ENCODE results near the gene FTSJ3. TPM values are rescaled to one million over a fixed set of nuclear protein-coding genes. Genes with fewer than 3 reads are reported as not detected.

FTSJ3 gene
- total and polyA plus RNA-seq, 4 donors = 10.5 to 31.1 (median 19.2) TPM

- no peak overlapping the region for H3K9ac ChIP-seq (ENCODE audit: low read depth in 1 of 2, low read length in 2 of 2)
- no peak overlapping the region for H3K27ac ChIP-seq (ENCODE audit: low read depth in 1 of 2, low read length in 2 of 2)
- WGBS = 88% methylated on average over 15 of the region's 15 CpGs
- H3K36me3 ChIP-seq (ENCODE audit: control insufficient read depth in 4 of 4, insufficient read depth in 3 of 4, low read depth in 1 of 4, low read length in 3 of 4) = peaks cover 27 to 59% (median 53%) of the 10 kb centered on the region in 4 donors
- no peak overlapping the region for H3K4me3 ChIP-seq (ENCODE audit: low read depth in 1 of 3, low read length in 3 of 3)
- no peaks in the 10 kb centered on the region for H3K9me3 ChIP-seq (ENCODE audit: control insufficient read depth in 4 of 4, low read length in 3 of 4)
- no peak for DNase-seq (ENCODE audit: low spot score)
- TF ChIP-seq CTCF (IDR thresholded peaks at IDR 0.05; ENCODE audit: low read depth, low read length, missing input control) (no peak), REST (IDR thresholded peaks at IDR 0.05) (no peak), HNF4G (IDR thresholded peaks at IDR 0.05) (no peak), SP1 (IDR thresholded peaks at IDR 0.05) (no peak), ZBTB33 (IDR thresholded peaks at IDR 0.05) (no peak), RXRA (IDR thresholded peaks at IDR 0.05) (no peak), ATF3 (IDR thresholded peaks at IDR 0.05) (no peak), MAX (IDR thresholded peaks at IDR 0.05) (no peak), EGR1 (IDR thresholded peaks at IDR 0.05; ENCODE audit: low read depth in 2 of 2) (no peak), TAF1 (conservative IDR thresholded peaks at IDR 0.05) (no peak), HNF4A (conservative IDR thresholded peaks at IDR 0.05) (no peak), FOXA1 (IDR thresholded peaks at IDR 0.05) (no peak), NR2F2 (IDR thresholded peaks at IDR 0.05) (no peak), GABPA (IDR thresholded peaks at IDR 0.05 in 1 of 2, conservative IDR thresholded peaks at IDR 0.05 in 1 of 2) (no peak), RAD21 (IDR thresholded peaks at IDR 0.05) (no peak), JUND (IDR thresholded peaks at IDR 0.05) (no peak), YY1 (IDR thresholded peaks at IDR 0.05) (no peak), FOXA2 (IDR thresholded peaks at IDR 0.05) (no peak)
- H3K27me3 ChIP-seq (ENCODE audit: control insufficient read depth in 4 of 4, insufficient read depth in 4 of 4, low read length in 3 of 4) = no peaks in the 10 kb centered on the region
- peaks cover 0 to 23% (median 15%) of the 10 kb centered on the region in 4 donors for H3K4me1 ChIP-seq (ENCODE audit: control insufficient read depth in 4 of 4, insufficient read depth in 4 of 4, low read length in 3 of 4)
These were observed 3.5 kb upstream of the FTSJ3 start for GRCh38 chr17:63830904-63831491.
